ENCODE data around the gene DIABLO.

Gene DIABLO

DNA sequence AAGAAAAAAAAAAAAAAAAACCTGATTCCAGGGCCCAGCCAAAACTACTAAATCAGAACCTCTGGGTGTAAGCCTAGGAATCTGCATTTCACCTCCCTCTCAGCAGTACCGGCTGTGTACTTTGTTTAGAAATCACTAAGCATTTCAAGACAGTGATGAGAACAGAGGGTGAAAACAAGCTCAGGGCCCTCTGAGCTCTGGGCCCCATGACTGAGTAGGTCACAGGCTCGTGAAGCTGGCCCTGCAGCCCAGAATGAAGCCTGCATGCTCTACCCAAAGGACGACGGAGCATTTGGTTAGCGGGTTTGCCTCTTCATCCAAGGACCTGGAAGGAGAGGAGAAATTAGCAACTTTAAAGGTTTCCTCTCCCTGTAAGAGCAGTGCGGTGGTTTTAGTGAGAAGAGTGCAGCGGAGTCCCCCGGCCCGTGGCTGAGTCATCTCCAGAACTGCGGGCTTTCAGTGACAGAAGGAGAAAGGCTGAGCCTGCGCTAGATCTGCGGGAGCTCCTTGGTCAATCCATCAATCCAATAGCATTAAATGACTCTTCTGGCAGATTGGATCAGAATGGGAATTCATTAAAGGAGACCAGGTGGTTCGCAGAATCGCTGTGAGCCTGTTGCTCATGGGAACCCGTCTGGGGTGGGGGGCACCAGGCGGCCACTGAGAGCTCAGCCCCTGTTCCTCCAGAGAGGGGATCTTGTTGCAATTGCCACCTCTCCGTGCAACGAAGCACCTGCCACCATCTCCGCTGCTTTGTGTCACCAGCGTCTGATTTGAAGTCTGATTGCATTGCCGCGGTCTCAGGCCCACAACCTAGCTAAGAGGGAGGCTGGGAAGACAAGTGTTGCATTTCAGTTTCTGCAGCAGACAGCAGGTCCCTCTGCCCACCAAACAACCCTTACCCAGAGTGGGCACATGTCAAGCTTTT, 59.2 kb downstream of the DIABLO start:
- peaks cover 23% of the 10 kb centered on the region for H3K4me1 Mint-ChIP-seq
- ATAC-seq, result peak; percentile 81

DNA sequence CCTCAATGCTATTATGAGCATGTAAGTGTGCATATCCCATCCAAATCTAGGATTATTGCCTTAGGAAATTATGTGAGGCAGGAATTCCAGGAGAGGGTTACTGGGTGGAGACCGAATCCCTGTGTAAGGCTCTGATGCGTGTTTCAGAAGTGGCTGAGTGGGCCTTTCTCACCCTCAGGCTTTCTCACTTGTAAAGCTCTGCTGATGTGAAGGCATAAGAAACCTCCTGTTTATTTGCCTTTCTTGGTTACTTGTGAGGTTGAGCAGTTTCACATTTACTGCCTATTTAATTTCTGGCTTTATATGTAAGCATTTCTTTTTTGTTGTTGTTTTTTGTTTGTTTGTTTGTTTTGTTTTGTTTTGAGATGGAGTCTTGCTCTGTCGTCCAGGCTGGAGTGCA, 62.9 kb downstream of the DIABLO start:
- no peaks in the 10 kb centered on the region for H3K9me3 Mint-ChIP-seq
- H3K27ac Mint-ChIP-seq, result no peak overlapping the region
- ATAC-seq, result no peak
- H3K36me3 Mint-ChIP-seq (ENCODE audit: low read depth), result no peaks in the 10 kb centered on the region
- peaks cover 2% of the 10 kb centered on the region for H3K27me3 Mint-ChIP-seq
- H3K4me1 Mint-ChIP-seq, result peaks cover 29% of the 10 kb centered on the region
- no peak overlapping the region for H3K4me3 Mint-ChIP-seq
- no peak for DNase-seq

More for the DNA sequence above, 59.2 kb downstream of the DIABLO start:
- Mint-ChIP-seq H3K9me3 (no peaks in the 10 kb centered on the region), H3K27ac (peak overlapping the region; percentile 44), H3K27me3 (peaks cover 4% of the 10 kb centered on the region), H3K36me3 (ENCODE audit: low read depth) (no peaks in the 10 kb centered on the region), H3K4me3 (no peak overlapping the region)
- peak; percentile 48 for DNase-seq

DNA sequence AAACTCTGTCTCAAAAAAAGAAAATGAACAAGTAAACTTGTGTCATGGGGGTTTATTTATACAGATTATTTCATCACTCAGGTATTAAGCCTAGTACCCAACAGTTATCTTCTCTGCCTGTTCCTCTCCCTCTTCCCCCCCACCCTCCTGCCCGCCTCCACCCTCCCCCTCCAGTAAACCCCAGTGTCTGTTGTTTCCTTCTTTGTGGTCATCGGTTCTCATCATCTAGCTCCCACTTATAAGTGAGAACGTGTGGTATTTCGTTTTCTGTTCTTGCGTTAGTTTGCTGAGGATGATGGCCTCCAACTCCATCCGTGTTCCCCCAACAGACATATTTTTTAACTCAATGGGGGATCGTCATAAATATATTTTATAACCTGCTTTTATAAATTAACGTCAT, 64.2 kb downstream of the DIABLO start:
- Mint-ChIP-seq H3K9me3 (no peaks in the 10 kb centered on the region), H3K27me3 (peaks cover 2% of the 10 kb centered on the region), H3K4me3 (peak overlapping the region; percentile 26), H3K36me3 (ENCODE audit: low read depth) (no peaks in the 10 kb centered on the region), H3K27ac (no peak overlapping the region), H3K4me1 (peaks cover 22% of the 10 kb centered on the region)
- ATAC-seq (no peak), DNase-seq (no peak)

DNA sequence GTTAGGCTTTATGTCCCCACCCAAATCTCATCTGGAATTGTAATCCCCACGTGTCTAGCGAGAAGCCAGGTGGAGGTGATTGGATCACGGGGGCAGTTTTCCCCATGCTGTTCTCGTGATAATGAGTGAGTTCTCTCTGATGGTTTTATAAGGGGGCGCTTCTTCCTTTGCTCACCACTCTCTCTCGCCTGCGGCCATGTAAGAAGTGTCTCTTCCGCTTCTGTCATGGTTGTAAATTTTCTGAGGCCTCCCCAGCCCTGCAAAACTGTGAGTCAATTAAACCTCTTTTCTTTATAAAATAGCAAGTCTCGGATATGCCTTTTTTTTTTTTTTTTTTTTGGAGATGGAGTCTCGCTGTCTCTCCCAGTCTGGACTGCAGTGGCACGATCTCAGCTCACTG, 65.1 kb downstream of the DIABLO start:
- Mint-ChIP-seq H3K27me3 (peaks cover 2% of the 10 kb centered on the region), H3K9me3 (no peaks in the 10 kb centered on the region), H3K36me3 (ENCODE audit: low read depth) (no peaks in the 10 kb centered on the region), H3K4me3 (no peak overlapping the region), H3K27ac (no peak overlapping the region), H3K4me1 (peaks cover 20% of the 10 kb centered on the region)
- DNase-seq (no peak), ATAC-seq (no peak)

DNA sequence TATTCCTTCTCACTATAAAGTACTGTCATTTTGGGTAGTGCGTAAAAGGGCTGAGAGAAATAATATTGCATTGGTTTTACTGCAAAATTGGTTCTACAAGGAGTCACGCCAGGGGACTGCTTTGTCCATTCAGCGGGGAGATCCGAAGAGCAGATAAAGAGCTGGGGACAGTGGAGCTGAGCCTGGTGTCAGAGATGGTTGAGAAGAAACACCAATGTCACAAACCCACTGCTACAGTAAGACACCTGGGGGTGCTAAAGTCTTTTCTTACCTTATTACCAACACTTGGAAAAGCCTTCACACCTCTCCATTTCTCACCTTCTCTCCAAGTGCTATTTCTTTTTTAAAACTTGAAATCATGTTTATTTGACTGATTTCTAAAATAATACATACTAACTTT, 66.0 kb downstream of the DIABLO start:
- ATAC-seq (no peak), DNase-seq (no peak)
- no peak overlapping the region for H3K4me3 Mint-ChIP-seq
- no peak overlapping the region for H3K27ac Mint-ChIP-seq
- H3K27me3 Mint-ChIP-seq, result no peaks in the 10 kb centered on the region
- no peaks in the 10 kb centered on the region for H3K9me3 Mint-ChIP-seq
- peaks cover 20% of the 10 kb centered on the region for H3K4me1 Mint-ChIP-seq
- no peaks in the 10 kb centered on the region for H3K36me3 Mint-ChIP-seq (ENCODE audit: low read depth)

DNA sequence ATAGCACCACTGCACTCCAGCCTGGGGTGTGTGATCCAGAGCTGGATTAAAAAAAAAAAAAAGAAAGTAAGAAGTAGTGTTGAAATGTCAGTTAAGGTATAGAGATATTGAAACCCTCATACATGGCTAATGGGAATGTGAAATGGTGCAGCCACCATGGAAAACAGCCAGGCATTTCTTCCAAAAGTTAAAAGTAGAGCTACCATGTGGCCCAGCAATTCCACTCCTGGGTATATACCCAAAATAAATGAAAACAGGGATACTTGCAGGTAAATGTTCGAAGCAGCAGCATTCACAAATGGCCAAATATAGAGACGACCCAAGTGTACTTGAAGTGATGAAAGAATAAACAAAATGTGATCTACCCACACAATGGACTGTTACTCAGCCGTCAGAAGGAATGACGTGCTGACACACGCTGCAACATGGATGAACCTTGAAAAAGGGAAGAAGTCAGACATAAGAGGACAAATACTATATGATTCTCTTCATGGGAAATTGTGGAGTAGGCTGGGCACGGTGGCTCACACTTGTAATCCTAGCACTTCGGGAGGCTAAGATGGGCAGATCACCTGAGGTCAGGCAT, 67.1 kb downstream of the DIABLO start:
- DNase-seq (no peak), ATAC-seq (no peak)
- peaks cover 18% of the 10 kb centered on the region for H3K4me1 Mint-ChIP-seq
- H3K4me3 Mint-ChIP-seq, result no peak overlapping the region
- no peaks in the 10 kb centered on the region for H3K27me3 Mint-ChIP-seq
- no peaks in the 10 kb centered on the region for H3K9me3 Mint-ChIP-seq
- no peak overlapping the region for H3K27ac Mint-ChIP-seq
- no peaks in the 10 kb centered on the region for H3K36me3 Mint-ChIP-seq (ENCODE audit: low read depth)
